Lower leg skin (tissue), 4 donors: ENCODE results near the gene ENOX1. TPM values are rescaled to one million over a fixed set of nuclear protein-coding genes. Genes with fewer than 3 reads are reported as not detected.

Source experiments
- DNase-seq, 2 donors: peaks; one replicate each; pipeline ENCODE4 v3.0.0-alpha.2; 2019; ENCODE audit warnings: low spot score in 2 of 2
- H3K4me3 ChIP-seq: fragments of 200-600 bp; sonication (generic); 2 replicates; pipeline ENCODE4 v1.5.1; 2017; ENCODE audit warnings: mild to moderate bottlenecking, low read depth; ENCODE audit not compliant: poor library complexity, severe bottlenecking
- POLR2A ChIP-seq, 2 donors: fragments of 450-650 bp; IDR thresholded peaks; one replicate each; pipeline ENCODE4 v1.6.1; 2016 to 2017; ENCODE audit warnings: antibody characterized with exemption in 2 of 2, mild to moderate bottlenecking in 1 of 2, moderate library complexity in 1 of 2
- WGBS, 2 donors: methylation state at CpG; one replicate each; pipeline ENCODE4 v1.1.5; 2018; 5-methylcytosine and 5-hydroxymethylcytosine counted together
- intact Hi-C: fragments of 100-400 bp; cut with DNase I; formaldehyde crosslinking; loops from one replicate; pipeline ENCODE4 v1.15.0; 2023; ENCODE audit warnings: low total_unique reads
- total RNA-seq, 4 donors: library from RNA; depleted of rRNA; stranded (reverse); fragments of >200 nt; gene quantifications; one replicate each; pipeline ENCODE4 v1.1.0, GENCODE V29; 2016
- TF ChIP-seq, protein P1 (sequence below), 3 donors: fragments of 450-650 bp; IDR thresholded peaks; one replicate each; pipeline ENCODE4 v1.5.1; 2016; ENCODE audit warnings: antibody characterized with exemption in 3 of 3, mild to moderate bottlenecking in 3 of 3, moderate library complexity in 2 of 3

Gene ENOX1
- total RNA-seq, 4 donors from 2014 or later, result 0.11 to 0.52 (median 0.30) TPM

DNA sequence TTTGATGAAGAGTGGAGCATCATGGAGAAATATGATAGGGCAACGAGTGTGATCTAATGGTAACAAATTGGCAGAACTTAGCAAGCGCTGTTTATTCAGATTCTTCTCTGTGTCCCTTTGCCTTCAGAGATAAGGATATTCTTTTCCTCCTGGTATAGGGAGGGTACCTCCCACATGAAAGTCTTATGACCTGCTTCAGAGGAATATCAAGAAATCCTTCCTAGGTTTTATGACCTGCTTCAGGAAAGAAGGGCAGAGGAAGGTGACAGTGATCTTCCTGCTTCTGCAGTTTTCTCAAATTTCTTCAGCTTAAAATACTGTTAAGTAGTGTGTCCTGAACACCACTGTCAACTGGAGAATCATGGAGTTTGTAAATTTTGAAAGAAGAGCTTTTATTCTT, 619.0 kb downstream of the ENOX1 start:
- intact Hi-C loops, result no loop called here
- 77 to 87% methylated on average over 2 of the region's 2 CpGs for WGBS, 2 donors
- H3K4me3 ChIP-seq, result no peak overlapping the region
- DNase-seq, result no peak
- TF ChIP-seq POLR2A (IDR thresholded peaks at IDR 0.05), result no peak

DNA sequence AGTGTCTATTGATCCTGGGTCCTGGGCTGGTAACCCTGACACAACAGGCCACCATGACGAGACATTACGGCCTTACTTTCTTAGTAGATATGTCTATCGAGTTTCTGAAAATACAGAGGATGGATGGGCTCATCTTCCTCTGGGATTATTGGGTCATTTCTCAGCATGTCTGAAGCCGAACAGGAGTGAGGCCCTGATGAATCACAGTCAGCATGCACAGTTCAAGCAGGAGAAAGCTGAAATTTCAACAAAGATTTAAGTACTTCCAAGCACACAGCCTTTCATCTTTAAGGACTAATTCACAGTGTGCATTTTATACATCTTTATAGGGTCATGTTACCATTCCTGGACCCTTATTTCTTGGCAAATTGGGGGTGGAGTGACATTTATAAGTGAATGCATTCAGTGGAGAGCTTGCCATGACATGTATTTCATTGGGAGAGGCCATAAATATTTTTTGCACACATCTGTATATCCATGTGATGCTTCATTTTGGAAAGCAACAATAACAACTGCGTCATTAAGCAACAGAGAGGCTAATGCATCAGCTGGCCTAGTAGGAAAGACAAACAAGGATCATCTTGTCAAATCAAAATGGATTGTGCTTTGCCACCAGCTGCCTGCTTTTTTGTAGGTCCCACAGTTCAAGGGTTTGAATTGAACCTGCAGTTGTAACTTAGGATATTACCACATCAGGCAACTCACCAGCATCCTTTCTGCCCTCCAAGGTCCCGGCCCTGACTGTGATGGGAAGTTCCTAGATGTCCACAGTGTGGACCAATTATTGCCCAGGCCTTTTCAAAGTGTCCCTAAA, 619.9 kb downstream of the ENOX1 start:
- intact Hi-C loops, result no loop called here
- no peak for DNase-seq
- H3K4me3 ChIP-seq, result no peak overlapping the region
- 85 to 89% methylated on average over 6 of the region's 6 CpGs for WGBS, 2 donors
- TF ChIP-seq, protein P1, sequence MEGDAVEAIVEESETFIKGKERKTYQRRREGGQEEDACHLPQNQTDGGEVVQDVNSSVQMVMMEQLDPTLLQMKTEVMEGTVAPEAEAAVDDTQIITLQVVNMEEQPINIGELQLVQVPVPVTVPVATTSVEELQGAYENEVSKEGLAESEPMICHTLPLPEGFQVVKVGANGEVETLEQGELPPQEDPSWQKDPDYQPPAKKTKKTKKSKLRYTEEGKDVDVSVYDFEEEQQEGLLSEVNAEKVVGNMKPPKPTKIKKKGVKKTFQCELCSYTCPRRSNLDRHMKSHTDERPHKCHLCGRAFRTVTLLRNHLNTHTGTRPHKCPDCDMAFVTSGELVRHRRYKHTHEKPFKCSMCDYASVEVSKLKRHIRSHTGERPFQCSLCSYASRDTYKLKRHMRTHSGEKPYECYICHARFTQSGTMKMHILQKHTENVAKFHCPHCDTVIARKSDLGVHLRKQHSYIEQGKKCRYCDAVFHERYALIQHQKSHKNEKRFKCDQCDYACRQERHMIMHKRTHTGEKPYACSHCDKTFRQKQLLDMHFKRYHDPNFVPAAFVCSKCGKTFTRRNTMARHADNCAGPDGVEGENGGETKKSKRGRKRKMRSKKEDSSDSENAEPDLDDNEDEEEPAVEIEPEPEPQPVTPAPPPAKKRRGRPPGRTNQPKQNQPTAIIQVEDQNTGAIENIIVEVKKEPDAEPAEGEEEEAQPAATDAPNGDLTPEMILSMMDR (IDR thresholded peaks at IDR 0.05), result no peak

Other genes with a start within 250 kb of the ENOX1 start
- gene CCDC122, start 92.8 kb upstream of the ENOX1 start, total RNA-seq, result 1 to 10 TPM; 1.3 to 5.1 (median 2.1) TPM
- 1 to 10 TPM; 2.7 to 6.8 (median 4.3) TPM for gene LACC1, start 92.9 kb upstream of the ENOX1 start, total RNA-seq